ENCODE data around the gene FGF12.
A peak's percentile ranks its signal among the peaks of the same experiment; 100 is the strongest.

The FGF12 gene

GRCh38 chr3:192260116-192261010 is 467.0 kb downstream of the FGF12 start:
- no peak for DNase-seq (ENCODE audit: low read depth in 2 of 2)

GRCh38 chr3:192259661-192260060 is 467.7 kb downstream of the FGF12 start:
- no peak for DNase-seq (ENCODE audit: low read depth in 2 of 2)

DNA sequence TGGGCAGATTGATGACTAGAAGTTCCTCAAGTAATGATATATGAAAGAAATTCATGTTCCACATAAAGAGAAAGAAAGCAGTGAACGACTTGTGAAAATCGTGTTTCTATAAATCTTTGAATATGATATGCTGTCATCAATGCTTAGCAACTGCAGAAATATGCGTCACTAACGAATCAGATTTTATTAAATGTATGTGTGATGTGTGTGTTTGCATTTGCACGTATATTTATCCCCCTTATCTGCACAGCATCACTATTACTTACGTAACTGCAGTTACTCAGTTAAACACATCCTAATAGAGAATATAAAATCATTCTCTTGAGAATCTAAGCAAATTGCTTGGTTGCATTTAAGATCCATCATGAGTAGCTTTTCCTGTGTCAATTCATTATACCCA is 468.6 kb downstream of the FGF12 start:
- DNase-seq (ENCODE audit: low read depth in 2 of 2) = no peak

GRCh38 chr3:192255839-192256238 is 471.5 kb downstream of the FGF12 start:
- no peak for DNase-seq (ENCODE audit: low read depth in 2 of 2)

- no peak for DNase-seq (ENCODE audit: low read depth in 2 of 2)
Measured at GRCh38 chr3:192253138-192253887, 474.0 kb downstream of the FGF12 start.

- no peak for DNase-seq (ENCODE audit: low read depth in 2 of 2)
Measured at GRCh38 chr3:192249516-192249915, 477.8 kb downstream of the FGF12 start.

DNA sequence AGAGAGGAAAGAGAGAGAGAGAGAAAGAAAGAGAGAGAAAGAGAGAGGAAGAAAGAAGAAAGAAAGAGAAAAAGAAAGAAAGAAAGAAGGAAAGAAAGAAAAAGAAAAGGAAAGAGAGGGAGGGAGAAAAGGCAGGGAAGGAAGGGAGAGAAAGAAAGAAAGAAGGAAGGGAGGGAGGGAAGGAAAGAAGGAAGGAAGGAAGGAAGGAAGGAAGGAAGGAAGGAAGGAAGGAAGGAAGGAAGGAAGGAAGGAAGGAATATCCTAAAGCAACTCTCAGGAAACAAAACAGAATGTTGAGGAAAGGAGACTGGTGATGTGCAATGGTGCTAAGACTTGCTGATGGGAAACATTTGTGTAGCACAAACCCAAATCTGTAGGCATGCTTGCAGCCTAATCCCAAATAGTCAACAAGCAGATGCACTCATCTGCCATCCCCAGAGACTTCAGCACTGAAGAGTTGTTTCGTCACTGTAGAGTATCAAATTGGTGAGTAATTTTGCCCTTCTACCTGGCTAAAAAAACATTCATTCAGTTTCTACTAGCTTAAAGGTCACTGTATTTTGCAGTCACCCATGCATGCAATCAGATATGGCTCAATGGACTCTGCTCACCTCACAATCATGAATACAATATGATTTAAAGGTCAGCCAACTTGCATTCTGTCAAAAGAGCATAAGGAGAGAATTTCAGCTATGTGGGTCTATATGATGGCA is 480.3 kb downstream of the FGF12 start:
- no peak for DNase-seq (ENCODE audit: low read depth in 2 of 2)

GRCh38 chr3:192244591-192244990 is 482.8 kb downstream of the FGF12 start:
- DNase-seq (ENCODE audit: low read depth in 2 of 2) = no peak

DNA sequence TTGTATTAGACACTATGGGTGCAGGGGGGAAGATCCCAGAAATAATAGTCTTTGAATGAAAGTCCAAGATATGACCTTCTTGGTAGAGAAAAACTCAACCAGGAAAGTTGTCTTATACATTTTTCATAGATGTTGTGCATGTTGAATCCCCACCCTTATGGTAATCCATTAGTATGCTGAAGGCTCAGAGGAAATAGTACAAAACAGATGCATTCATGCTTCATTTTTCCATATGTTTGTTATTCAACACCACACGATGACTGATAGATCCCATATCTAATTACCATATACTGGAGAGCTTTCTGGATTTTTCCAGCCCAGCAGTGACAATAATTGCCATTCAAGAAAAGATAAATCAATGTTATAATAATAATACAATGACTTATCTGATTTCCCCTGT is 487.4 kb downstream of the FGF12 start:
- no peak for DNase-seq (ENCODE audit: low read depth in 2 of 2)

DNA sequence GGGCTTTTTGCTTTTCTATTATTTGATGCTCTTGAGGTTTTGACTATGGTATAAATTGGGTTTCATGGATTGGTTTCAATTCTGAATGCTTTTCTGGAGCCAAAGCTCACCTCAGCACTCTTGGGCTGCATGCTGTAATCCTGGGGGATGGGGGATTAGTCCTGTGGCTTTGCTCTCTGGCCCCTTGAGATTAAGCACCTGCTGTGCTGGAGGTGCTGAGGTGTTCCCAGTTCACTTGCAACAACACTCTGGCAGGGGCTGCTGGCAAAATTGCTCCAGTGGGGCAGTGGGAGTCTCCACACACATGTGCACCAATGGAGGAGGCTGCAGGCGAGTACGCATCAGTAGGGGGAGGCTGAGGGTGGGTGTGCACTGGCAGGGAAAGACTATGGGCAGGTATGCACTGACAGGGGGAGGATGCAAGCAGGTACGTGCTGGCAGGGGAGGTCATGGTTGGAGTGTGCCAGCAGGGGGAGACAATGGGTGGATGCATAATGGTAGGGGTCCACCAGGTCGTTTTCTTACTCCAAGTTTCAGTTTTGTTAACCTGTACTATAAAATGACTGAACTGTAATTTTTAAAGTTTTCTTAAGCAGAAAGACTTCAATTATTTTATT is 489.2 kb downstream of the FGF12 start:
- no peak for DNase-seq (ENCODE audit: low read depth in 2 of 2)

DNA sequence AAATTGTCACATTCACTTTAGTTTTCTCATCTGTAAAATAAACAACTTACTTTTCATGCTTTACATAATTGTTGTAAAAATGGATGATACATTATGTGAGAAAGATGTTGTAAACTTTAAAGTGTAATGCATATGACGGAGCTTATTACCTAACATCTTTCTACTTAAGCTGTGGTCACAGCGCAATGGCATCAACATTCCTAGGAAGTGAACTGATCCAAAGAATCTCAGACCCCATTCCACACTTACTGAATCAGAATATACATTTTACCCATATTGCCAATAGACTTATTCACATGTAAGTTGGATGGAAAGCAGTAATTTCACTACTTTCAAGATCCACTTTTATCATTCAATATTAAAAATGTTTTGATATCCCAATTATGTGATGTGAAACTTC is 497.5 kb downstream of the FGF12 start:
- peak; percentile 17 to 20 for DNase-seq (ENCODE audit: low read depth in 2 of 2)

- DNase-seq (ENCODE audit: low read depth in 2 of 2) = no peak
Measured at GRCh38 chr3:192224634-192225155, 502.6 kb downstream of the FGF12 start.

- DNase-seq (ENCODE audit: low read depth in 2 of 2) = no peak
Measured at GRCh38 chr3:192223815-192224214, 503.5 kb downstream of the FGF12 start.

GRCh38 chr3:192220915-192221314 is 506.4 kb downstream of the FGF12 start:
- no peak for DNase-seq (ENCODE audit: low read depth in 2 of 2)

GRCh38 chr3:192219926-192220325 is 507.4 kb downstream of the FGF12 start:
- DNase-seq (ENCODE audit: low read depth in 2 of 2) = no peak

DNA sequence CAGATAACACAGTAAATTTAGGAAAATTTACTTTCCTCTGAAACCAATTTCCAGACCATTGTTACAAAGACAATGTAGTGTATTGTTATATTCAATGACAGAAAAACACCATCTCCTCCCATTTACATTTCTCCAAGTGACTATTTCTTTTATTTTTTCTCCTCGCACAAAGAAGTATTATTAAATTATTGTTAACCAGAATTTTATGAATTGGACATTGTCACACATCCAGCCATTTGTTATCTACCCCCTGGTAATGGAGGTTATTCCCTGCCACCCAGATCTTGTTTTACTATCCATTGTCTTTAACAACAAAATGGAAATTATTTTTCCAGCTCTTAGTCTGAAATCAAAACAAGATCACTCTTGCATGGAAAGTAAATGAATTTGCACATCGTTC is 511.3 kb downstream of the FGF12 start:
- DNase-seq (ENCODE audit: low read depth in 2 of 2) = no peak

DNA sequence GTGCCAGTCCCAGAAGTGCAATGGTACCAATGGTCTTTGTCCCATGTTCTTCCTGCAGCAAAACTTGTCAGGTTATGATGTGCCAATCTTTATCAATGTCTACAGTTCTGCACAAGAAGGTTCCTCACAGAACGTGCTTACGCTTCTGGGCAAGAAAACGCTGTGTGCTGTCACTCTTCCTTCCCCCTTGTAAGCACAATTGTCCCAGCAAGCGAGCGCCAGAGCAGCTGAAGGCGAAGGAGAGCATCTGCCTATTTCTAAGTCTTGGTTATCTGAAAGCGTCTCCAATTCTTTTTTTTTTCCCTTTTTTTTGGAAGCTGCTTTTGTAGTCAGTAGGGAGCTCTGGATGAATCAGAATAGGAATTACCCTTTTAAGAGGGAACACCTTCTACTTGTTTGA is 514.4 kb downstream of the FGF12 start:
- no peak for DNase-seq (ENCODE audit: low read depth in 2 of 2)

DNA sequence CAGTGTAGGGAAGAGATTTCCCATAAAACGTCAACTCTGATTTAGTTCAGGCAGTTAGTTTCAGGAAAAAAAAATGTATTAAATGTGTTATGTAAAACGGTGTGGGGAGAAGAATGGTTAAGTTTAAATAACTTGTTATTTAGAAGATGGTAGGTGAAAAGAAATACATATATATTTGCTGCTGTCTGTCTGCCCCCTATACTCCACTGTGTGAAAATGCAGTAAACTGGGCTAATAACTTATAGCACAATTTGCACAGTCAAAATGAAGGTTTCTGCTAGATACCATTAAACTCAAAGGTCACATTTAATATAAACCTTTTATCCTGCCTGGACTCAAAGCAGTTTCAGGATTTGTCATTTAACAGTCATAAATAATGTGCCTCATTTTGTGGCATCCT is 515.0 kb downstream of the FGF12 start:
- DNase-seq (ENCODE audit: low read depth in 2 of 2) = no peak

DNA sequence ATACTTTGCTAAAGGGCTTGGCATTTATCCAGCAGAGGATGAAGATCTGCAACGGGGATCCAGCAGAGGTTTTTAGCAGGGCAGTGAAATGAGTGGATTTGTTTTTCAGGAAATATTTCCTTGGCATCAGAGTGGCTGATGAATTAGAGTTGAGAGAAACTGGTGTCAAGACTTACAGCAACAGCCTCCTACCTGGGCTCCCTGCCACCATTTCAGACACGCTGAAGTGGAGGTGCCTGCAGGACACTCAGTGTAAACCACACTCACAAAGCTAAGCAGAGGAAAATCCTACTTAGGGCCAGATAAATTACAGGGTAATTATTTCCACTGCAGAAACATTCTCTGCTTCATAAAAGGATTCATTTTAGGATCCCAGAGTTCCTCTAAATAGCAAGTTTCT is 519.7 kb downstream of the FGF12 start:
- DNase-seq (ENCODE audit: low read depth in 2 of 2) = no peak

DNA sequence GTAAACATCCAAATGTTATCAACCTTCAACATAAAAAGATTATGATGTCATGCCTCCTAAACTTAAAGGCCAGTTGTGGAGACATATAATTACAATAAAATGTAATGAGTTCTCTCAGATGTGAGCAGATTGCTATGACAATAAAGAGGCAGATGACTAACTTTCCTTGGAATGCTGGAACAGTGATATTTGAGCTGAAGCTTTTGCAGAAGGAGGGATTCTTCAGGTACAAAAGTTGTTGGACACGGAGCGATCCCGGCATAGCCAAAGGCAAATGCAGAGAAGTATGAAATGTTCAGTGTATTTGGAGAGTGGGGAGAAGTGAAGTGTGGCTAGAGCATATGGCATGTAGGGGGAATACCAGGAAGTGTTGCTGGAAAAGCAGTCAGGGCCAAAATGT is 520.1 kb downstream of the FGF12 start:
- no peak for DNase-seq (ENCODE audit: low read depth in 2 of 2)

GRCh38 chr3:192194085-192194484 is 533.3 kb downstream of the FGF12 start:
- DNase-seq (ENCODE audit: low read depth in 2 of 2) = no peak
